Measurements from ENCODE around the gene NT5C2. TPM values are rescaled to one million over a fixed set of nuclear protein-coding genes. Genes with fewer than 3 reads are reported as not detected.
"Not testable (repeated sequence)": the region's sequence is repeated elsewhere in the genome, so short reads cannot be mapped to it uniquely, and the experiment has no call there.

Gene NT5C2
- total RNA-seq, 1 donor from 2014 or later: 83.2 TPM

- no peak for DNase-seq
Observed at GRCh38 chr10:103199488-103199887, 6.4 kb upstream of the NT5C2 start.

DNA sequence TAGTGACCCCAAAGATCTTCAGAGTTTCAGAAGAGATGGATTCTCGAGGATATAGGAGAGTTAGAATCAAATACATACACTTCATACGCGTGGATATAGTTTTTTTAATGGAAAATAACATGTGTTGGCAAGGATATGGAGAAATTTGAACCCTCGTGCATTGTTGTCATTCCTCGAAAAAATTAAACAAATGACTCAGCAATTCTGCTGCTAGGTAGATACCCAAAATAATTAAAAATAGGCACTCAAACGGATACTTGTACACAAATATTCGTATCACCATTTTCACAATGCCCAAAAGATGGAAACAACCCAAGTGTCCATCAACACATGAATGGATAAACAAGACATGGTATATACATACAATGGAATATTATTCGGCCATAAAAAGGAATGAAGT is 5.6 kb upstream of the NT5C2 start:
- no peak for DNase-seq

GRCh38 chr10:103197903-103198302 is 4.8 kb upstream of the NT5C2 start:
- DNase-seq: no peak

DNA sequence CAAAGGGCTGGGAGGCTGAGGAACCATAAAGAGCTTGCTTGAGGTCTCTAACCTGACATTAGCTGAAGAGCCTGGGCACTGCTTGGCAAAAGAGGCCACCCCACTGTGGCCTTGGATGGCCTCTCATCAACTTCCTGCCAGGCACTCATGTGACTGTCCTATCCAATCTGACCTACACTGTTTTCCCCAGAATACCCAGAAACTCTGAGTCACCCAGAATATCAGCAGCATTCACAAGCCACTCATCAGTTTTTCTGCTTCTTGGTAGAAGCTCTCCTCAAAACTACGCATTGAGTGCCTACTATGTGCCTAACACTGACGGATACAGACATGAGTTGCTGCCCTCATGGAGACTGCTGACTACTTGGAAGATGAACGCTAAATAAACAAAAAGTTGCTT is 4.1 kb upstream of the NT5C2 start:
- peak; percentile 87 for DNase-seq

DNA sequence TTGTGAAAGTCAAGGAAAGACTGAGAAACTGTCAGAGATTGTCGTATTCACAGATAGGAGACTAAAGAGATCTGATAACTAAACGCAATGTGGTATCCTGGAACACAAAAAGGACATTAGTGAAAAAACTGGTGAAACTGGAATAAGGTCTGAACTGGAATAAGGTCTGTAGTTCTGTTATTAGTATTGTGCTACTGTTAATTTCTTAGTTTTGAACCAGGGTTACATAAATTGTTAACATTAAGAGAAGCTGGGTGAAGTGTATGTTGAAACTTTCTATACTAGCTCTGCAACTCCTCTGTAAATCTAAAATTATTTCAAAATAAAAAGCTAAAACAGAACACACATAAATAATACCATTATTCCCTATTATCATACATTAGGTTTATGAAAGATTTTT is 3.4 kb upstream of the NT5C2 start:
- DNase-seq: no peak

DNA sequence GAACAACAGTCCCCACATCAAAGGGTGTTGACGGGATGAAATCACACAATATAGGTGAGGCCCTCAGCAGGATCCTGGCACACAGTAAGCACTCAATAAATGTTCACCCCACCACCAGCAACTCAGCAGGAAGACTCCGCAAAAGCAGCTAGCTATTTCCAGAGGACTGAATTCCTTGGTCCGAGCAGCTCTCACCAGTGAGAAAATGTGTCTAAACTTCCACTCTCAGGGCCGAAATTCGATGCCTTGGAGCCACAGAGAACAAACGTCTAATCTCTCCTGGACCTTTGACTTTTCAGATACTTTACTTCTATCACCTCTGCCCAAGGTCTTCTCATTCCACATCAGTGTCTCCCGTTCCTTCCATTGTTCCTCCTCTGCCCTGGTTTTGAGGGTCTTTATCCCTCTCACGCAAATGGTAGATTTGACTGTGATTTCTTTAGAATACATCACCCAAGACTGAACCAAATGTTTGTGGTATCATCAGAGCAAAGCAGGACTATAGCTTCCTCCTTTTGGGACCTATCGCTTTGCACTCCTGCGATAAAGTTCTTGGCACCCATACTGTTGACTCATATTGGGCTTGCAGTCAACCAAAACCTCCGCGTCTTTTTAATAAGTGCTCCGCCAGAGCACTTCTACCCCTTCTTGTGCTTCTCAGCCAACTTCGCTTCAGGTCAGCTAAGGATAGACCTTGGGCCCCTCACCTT is 903 bp upstream of the NT5C2 start:
- DNase-seq: no peak

- DNase-seq: peak; percentile 92
Observed at GRCh38 chr10:103192451-103193106, 493 bp downstream of the NT5C2 start.

DNA sequence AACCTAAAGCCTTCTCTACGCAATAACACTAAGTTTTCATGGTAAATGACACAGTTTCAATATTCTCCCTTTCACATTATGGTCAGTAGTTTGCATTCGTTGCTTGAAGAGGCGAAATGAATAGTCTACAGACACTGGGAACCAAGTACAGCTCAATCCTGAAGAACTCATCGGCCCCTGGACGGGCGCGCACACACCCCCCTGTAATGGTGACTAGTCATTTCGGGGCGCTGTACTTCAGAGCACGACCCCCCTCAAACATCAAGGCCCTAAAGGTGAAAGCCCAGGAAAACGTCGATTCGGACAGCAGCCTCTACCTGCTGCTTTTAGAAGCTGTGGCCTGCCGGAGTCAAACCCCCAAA is 1.0 kb downstream of the NT5C2 start:
- DNase-seq: peak; percentile 34

DNA sequence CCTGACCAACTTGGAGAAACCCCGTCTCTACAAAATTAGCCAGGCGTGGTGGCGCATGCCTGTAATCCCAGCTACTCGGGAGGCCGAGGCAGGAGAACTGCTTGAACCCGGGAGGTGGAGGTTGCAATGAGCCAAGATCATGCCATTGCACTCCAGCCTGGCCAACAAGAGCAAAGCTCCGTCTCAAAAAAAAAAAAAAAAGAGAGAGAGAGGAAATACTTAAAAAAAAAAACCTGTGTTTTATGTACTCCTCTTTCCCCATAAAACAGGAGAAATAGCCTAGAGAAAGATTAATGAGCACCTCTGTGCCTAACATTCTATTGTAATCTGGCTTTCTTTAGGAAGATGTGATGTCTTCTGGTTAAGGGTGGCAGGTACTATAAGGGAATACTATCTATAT is 1.9 kb downstream of the NT5C2 start:
- DNase-seq: not testable (repeated sequence)

- no peak for DNase-seq
Observed at GRCh38 chr10:103188853-103189252, 4.2 kb downstream of the NT5C2 start.

DNA sequence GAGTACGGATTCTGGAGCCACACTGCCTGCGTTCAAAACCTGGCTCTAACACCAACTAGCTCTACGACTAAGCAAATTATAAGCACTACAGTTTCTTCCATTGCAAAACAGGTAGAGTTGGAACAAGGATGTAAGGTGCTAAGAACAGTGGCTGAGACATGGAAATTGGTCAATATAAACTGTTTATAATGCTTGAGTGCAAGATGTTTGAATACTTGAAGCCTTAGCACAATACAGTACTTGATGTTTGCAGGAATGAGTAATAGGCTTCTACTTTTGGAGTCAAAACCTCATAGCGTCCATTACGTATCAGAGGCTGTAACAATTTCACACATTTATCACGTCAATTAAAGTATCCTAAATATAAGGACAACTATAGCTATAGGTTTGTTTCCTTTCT is 6.9 kb downstream of the NT5C2 start:
- no peak for DNase-seq

- no peak for DNase-seq
Observed at GRCh38 chr10:103184615-103185014, 8.5 kb downstream of the NT5C2 start.

- DNase-seq: not testable (repeated sequence)
Observed at GRCh38 chr10:103183991-103184451, 9.1 kb downstream of the NT5C2 start.

GRCh38 chr10:103181244-103181643 is 11.8 kb downstream of the NT5C2 start:
- peak; percentile 92 for DNase-seq

GRCh38 chr10:103180491-103180890 is 12.6 kb downstream of the NT5C2 start:
- no peak for DNase-seq

- no peak for DNase-seq
Observed at GRCh38 chr10:103177123-103177522, 15.9 kb downstream of the NT5C2 start.

DNA sequence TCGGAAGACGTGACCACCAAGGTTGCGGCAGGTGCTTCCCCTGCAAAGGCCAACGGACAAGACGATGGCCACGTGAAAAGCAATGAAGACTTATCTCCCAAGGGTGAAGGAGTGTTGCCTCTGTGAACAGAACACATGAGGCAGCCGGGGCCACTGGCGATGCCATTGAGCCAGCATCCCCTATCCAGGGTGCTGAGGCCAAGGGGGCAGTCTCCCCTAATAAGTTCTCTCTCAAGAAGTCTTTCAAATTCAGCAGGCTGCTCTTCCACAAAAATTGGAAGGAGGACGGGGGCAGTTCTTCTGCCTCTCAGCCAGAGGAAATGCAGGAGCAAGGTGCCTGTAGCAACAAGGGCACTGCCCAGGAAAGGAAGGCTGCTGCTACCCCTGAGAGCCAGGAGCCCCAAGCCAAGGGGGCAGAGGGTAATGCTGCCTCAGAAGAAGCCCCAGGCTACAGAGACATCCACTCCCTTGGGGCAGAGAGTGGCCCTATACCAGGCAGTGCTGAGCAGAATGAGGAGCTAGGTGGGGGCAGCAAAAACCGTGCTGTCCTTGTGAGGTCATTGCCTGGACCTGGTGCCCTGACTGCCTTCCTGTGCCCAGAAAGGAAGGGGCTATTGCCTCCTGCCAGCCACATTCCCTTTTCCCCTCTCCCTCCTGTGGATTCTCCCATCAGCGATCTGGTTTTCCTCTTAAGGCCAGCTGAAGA is 17.3 kb downstream of the NT5C2 start:
- no peak for DNase-seq

DNA sequence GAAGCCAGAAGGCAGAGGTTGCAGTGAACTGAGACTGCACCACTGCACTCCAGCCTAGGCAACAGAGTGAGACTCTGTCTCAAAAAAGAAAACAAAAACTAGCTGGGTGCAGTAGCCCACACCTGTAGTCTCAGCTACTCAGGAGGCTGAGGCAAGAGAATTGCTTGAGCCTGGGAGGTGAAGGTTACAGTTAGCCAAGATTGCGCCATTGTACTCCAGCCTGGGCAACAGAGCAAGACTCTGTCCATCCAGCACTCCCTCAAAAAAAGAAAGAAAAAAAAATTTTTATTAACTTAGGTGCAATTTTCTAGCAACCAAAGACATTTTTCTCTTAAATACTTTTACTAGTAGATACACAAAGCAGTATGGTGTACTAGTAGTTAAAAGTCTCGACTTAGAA is 18.7 kb downstream of the NT5C2 start:
- not testable (repeated sequence) for DNase-seq

- peak; percentile 77 for DNase-seq
Observed at GRCh38 chr10:103171278-103171677, 21.8 kb downstream of the NT5C2 start.

- DNase-seq: no peak
Observed at GRCh38 chr10:103168438-103168837, 24.6 kb downstream of the NT5C2 start.

GRCh38 chr10:103167554-103167953 is 25.5 kb downstream of the NT5C2 start:
- DNase-seq: not testable (repeated sequence)

DNA sequence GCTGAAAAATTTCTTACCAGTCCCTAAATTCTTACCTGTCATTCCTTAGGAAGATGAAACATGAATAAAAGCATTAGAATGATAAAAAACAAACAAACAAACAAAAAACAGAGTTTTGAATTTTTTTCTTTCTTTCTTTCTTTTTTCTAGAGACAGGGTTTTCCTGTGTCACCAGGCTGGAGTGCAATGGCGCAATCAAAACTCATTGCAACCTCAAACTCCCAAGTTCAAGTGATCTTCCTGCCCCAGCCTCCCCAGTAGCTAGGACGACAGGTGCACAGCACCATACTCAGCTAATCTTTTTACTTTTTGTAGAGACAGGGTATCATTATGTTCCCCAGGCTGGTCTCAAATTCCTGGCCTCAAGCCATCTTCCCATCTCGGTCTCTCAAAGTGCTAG is 26.5 kb downstream of the NT5C2 start:
- no peak for DNase-seq

DNA sequence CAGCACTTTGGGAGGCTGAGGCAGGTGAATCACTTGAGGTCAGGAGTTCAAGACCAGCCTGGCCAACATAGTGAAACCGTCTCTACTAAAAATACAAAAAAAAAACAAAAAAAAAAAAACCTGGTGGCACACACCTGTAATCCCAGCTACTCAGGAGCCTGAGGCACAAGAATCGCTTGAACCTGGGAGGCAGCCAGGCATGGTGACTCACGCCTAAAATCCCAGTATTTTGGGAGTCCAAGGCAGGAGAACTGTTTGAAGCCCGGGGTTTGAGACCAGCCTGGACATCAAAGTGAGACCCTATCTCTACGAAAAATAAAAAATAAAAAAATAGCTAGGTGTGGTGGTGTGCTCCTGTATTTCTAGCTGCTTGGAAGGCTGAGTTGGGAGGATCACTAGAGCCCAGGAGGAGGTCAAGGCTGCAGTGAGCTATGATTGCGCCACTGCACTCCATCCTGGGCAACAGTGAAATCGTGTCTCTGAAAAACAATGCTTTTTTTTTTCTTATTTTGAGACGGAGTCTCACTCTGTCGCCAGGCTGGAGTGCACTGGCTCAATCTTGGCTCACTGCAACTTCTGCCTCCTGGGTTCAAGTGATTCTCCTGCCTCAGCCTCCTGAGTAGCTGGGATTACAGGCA is 29.2 kb downstream of the NT5C2 start:
- not testable (repeated sequence) for DNase-seq
